ENCODE results near the gene DUSP5. TPM values are rescaled to one million over a fixed set of nuclear protein-coding genes. Genes with fewer than 3 reads are reported as not detected.

Gene DUSP5
- total and polyA plus RNA-seq, 9 donors: 2.5 to 21.6 (median 6.2) TPM

DNA sequence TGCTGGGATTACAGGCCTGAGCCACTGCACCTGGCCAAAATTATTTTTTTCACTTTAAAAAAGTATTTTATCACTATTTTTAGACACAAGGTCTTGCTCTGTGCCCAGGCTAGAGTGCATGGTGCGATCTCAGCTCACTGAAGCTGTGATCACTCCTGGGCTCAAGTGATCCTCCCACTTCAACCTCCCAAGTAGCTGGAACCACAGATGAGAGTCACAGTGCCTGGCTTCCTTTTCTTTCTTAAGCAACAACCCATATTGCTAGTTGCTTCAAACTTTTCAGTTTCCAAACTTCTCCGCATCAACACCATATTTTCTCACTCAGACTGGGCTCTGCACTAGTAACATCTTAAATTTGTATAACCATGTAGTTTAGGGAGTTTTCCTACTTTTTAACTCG, 60.3 kb downstream of the DUSP5 start:
- intact Hi-C loops (cut with DNase I): loop anchor here in 1 of 4 donors (10.0 kb wide), 1 partner anchor 423 kb away; no protein-coding TSS in a partner anchor
- no peak overlapping the region for H3K4me3 ChIP-seq
- TF ChIP-seq EP300 (IDR thresholded peaks at IDR 0.05) (no peak), POLR2A (IDR thresholded peaks at IDR 0.05) (no peak)
- TF ChIP-seq, protein P1, sequence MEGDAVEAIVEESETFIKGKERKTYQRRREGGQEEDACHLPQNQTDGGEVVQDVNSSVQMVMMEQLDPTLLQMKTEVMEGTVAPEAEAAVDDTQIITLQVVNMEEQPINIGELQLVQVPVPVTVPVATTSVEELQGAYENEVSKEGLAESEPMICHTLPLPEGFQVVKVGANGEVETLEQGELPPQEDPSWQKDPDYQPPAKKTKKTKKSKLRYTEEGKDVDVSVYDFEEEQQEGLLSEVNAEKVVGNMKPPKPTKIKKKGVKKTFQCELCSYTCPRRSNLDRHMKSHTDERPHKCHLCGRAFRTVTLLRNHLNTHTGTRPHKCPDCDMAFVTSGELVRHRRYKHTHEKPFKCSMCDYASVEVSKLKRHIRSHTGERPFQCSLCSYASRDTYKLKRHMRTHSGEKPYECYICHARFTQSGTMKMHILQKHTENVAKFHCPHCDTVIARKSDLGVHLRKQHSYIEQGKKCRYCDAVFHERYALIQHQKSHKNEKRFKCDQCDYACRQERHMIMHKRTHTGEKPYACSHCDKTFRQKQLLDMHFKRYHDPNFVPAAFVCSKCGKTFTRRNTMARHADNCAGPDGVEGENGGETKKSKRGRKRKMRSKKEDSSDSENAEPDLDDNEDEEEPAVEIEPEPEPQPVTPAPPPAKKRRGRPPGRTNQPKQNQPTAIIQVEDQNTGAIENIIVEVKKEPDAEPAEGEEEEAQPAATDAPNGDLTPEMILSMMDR (IDR thresholded peaks at IDR 0.05): no peak

DNA sequence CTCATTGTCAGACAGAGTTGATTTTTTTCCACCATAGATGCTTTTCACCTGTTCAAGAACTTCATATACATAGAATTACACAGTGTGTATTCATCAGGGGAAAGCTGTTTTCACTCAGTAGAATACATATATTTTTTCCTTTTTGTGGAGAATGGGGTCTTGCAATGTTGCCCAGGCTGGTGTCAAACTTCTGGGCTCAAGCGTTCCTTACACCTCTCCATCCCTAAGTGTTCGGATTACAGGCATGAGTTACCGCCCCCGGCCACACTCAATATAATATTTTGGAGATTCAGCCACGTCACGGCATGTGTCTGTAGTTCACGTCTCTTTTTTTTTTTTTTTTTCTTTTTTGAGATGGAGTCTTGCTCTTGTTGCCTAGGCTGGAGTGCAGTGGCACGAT, 62.3 kb downstream of the DUSP5 start:
- Histone ChIP-seq H3K4me1 (ENCODE audit: insufficient read depth) (no peaks in the 10 kb centered on the region), H3K27ac (no peak overlapping the region), H3K9me3 (no peaks in the 10 kb centered on the region), H3K36me3 (no peaks in the 10 kb centered on the region), H3K27me3 (no peaks in the 10 kb centered on the region), H3K4me3 (no peak overlapping the region)
- intact Hi-C loops (cut with DNase I): no loop called here
- no peak for DNase-seq
- WGBS, 3 donors: 88 to 91% (median 89%) methylated on average over 8 of the region's 8 CpGs
- TF ChIP-seq EP300 (IDR thresholded peaks at IDR 0.05) (no peak), POLR2A (IDR thresholded peaks at IDR 0.05) (no peak)
- TF ChIP-seq, protein P1 (IDR thresholded peaks at IDR 0.05): no peak

More for the DNA sequence above, 60.3 kb downstream of the DUSP5 start:
- no peaks in the 10 kb centered on the region for H3K9me3 ChIP-seq
- no peaks in the 10 kb centered on the region for H3K4me1 ChIP-seq (ENCODE audit: insufficient read depth)
- no peak overlapping the region for H3K27ac ChIP-seq
- no peak for DNase-seq
- no peaks in the 10 kb centered on the region for H3K36me3 ChIP-seq
- H3K27me3 ChIP-seq: no peaks in the 10 kb centered on the region
- WGBS, 3 donors: 81 to 88% (median 87%) methylated on average over 3 of the region's 3 CpGs

Other genes starting within 250 kb of the DUSP5 start
- 10 to 100 TPM; 11.7 to 31.9 (median 28.2) TPM for gene SMNDC1, start 193.0 kb upstream of the DUSP5 start, total RNA-seq
- gene SMNDC1, start 193.0 kb upstream of the DUSP5 start, polyA plus RNA-seq: 10 to 100 TPM; 14.2 to 36.1 TPM
- 10 to 100 TPM; 23.1 to 49.1 (median 38.3) TPM for gene SMC3, start 69.8 kb downstream of the DUSP5 start, total RNA-seq
- gene SMC3, start 69.8 kb downstream of the DUSP5 start, polyA plus RNA-seq: 10 to 100 TPM; 31.5 to 32.4 TPM
- 1 to 10 TPM in 6 of 7 donors, under 1 TPM in 1; 0.96 to 4.9 (median 3.6) TPM for gene RBM20, start 146.4 kb downstream of the DUSP5 start, total RNA-seq
- 1 to 10 TPM; 2.4 to 3.9 TPM for gene RBM20, start 146.4 kb downstream of the DUSP5 start, polyA plus RNA-seq